SU-DHL-6 (cell line): Measurements from ENCODE around the gene SMOC2.

Experiments
- H2AFZ ChIP-seq: fragments of 200-600 bp; sonication (generic); 2 replicates; pipeline ENCODE4 v1.6.1; 2014; ENCODE audit warnings: low read depth, mild to moderate bottlenecking, moderate library complexity, mixed read lengths, antibody characterized with exemption, low read length; ENCODE audit not compliant: severe bottlenecking
- H3F3A ChIP-seq: fragments of 200-600 bp; shearing (Covaris generic); 2 replicates; pipeline ENCODE4 v1.6.0; 2016; ENCODE audit warnings: antibody characterized with exemption, mild to moderate bottlenecking; ENCODE audit not compliant: insufficient read depth
- H3K27ac ChIP-seq: fragments of 200-600 bp; sonication (generic); 2 replicates; pipeline ENCODE4 v1.5.1; 2016; ENCODE audit warnings: low read depth, mild to moderate bottlenecking, low read length, moderate library complexity, mixed read lengths
- H3K27me3 ChIP-seq: fragments of 200-600 bp; sonication (generic), shearing (Covaris generic); 2 replicates; pipeline ENCODE4 v1.6.0; 2014; ENCODE audit warnings: mild to moderate bottlenecking, low read length
- H3K36me3 ChIP-seq: fragments of 200-600 bp; sonication (generic); 2 replicates; pipeline ENCODE4 v1.6.1; 2014; ENCODE audit warnings: mild to moderate bottlenecking, low read length, mixed read lengths
- H3K4me2 ChIP-seq: fragments of 300-600, 200-600 bp; shearing (Covaris generic), sonication (generic); 2 replicates; pipeline ENCODE4 v1.6.0; 2014; ENCODE audit warnings: low read length, low read depth, mild to moderate bottlenecking; ENCODE audit not compliant: poor library complexity, severe bottlenecking
- H3K4me3 ChIP-seq: fragments of 200-600 bp; sonication (generic); 2 replicates; pipeline ENCODE4 v1.5.1; 2014; ENCODE audit warnings: antibody characterized with exemption, low read length, mild to moderate bottlenecking, mixed read lengths; ENCODE audit not compliant: insufficient read depth, poor library complexity, severe bottlenecking
- H3K79me2 ChIP-seq: fragments of 200-600 bp; sonication (generic); 2 replicates; pipeline ENCODE4 v1.6.1; 2014; ENCODE audit warnings: mild to moderate bottlenecking, low read length, moderate library complexity; ENCODE audit not compliant: insufficient read depth
- H3K9ac ChIP-seq: fragments of 200-600 bp; sonication (generic); 2 replicates; pipeline ENCODE4 v1.7.0; 2014; ENCODE audit warnings: mild to moderate bottlenecking, low read length
- H3K9me2 ChIP-seq: fragments of 200-600 bp; sonication (generic); replicated peaks from 2 replicates; pipeline ENCODE4 v1.6.1; 2014; ENCODE audit warnings: low read length; ENCODE audit not compliant: insufficient read depth
- H3K9me3 ChIP-seq: fragments of 200-600 bp; sonication (generic); 2 replicates; pipeline ENCODE4 v1.6.1; 2014; ENCODE audit warnings: low read length, mixed read lengths; ENCODE audit not compliant: insufficient read depth
- H4K20me1 ChIP-seq: fragments of 200-600 bp; sonication (generic); 2 replicates; pipeline ENCODE4 v1.6.1; 2014; ENCODE audit warnings: low read depth, mild to moderate bottlenecking, antibody characterized with exemption, low read length, moderate library complexity, mixed read lengths
- EZH2phosphoT487 ChIP-seq: fragments of 200-600 bp; sonication (generic), shearing (Covaris generic); conservative IDR thresholded peaks from 2 replicates; pipeline ENCODE4 v1.6.1; 2018; ENCODE audit warnings: mild to moderate bottlenecking, antibody characterized with exemption, low read length, moderate library complexity, mixed read lengths
- TF ChIP-seq, protein P1 (sequence below): fragments of 200-600 bp; sonication (generic); IDR thresholded peaks from one replicate; pipeline ENCODE4 v1.5.1; 2017; ENCODE audit warnings: antibody characterized with exemption, mild to moderate bottlenecking, low read length, moderate library complexity; ENCODE audit not compliant: insufficient read depth, poor library complexity, severe bottlenecking

Gene SMOC2

DNA sequence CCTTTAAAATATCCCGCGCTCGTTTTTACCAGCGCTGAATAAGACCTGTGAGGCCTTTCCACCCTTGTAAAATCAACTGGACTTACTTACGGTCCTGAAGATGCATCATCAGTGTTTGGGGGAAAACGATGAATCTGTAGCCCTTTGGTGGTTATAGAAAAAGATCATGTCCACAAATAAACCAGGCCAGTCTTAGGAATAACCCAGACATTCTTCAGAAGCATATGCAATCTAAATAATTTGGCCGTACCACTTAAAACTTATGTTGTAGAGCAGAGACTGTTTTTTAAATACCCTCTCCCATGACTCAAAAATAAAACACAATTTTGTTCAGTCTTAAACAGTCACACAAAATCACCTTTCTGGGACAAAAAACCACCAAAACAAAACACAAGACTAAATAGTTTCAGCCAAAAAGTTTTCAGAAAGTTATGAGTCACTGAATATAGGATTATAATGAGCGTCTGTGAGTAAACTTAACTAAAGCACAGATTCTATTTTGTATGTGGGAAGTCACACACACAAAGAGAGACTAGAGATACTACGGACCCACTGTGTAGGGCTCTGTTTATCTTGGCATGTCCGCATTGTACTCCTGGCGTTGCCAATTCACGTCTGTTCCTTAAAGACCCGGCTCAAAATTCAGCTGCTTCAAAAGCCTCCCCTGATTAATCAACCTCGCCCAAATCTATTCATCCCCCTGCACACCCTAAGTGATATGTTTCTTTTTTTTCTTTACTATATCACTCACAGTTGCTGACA lies 26.5 kb upstream of the SMOC2 start:
- Histone ChIP-seq H3K4me2 (no peak overlapping the region), H3K9ac (no peak overlapping the region), H3K4me3 (no peak overlapping the region), H3K36me3 (no peaks in the 10 kb centered on the region), H3F3A (no peaks in the 10 kb centered on the region), H3K9me3 (no peaks in the 10 kb centered on the region), H3K27me3 (no peaks in the 10 kb centered on the region), H4K20me1 (no peaks in the 10 kb centered on the region), H3K9me2 (no peaks in the 10 kb centered on the region), H2AFZ (no peak overlapping the region), H3K79me2 (no peaks in the 10 kb centered on the region), H3K27ac (no peak overlapping the region)
- TF ChIP-seq, protein P1, sequence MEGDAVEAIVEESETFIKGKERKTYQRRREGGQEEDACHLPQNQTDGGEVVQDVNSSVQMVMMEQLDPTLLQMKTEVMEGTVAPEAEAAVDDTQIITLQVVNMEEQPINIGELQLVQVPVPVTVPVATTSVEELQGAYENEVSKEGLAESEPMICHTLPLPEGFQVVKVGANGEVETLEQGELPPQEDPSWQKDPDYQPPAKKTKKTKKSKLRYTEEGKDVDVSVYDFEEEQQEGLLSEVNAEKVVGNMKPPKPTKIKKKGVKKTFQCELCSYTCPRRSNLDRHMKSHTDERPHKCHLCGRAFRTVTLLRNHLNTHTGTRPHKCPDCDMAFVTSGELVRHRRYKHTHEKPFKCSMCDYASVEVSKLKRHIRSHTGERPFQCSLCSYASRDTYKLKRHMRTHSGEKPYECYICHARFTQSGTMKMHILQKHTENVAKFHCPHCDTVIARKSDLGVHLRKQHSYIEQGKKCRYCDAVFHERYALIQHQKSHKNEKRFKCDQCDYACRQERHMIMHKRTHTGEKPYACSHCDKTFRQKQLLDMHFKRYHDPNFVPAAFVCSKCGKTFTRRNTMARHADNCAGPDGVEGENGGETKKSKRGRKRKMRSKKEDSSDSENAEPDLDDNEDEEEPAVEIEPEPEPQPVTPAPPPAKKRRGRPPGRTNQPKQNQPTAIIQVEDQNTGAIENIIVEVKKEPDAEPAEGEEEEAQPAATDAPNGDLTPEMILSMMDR: no peak
- no peak for TF ChIP-seq EZH2phosphoT487

DNA sequence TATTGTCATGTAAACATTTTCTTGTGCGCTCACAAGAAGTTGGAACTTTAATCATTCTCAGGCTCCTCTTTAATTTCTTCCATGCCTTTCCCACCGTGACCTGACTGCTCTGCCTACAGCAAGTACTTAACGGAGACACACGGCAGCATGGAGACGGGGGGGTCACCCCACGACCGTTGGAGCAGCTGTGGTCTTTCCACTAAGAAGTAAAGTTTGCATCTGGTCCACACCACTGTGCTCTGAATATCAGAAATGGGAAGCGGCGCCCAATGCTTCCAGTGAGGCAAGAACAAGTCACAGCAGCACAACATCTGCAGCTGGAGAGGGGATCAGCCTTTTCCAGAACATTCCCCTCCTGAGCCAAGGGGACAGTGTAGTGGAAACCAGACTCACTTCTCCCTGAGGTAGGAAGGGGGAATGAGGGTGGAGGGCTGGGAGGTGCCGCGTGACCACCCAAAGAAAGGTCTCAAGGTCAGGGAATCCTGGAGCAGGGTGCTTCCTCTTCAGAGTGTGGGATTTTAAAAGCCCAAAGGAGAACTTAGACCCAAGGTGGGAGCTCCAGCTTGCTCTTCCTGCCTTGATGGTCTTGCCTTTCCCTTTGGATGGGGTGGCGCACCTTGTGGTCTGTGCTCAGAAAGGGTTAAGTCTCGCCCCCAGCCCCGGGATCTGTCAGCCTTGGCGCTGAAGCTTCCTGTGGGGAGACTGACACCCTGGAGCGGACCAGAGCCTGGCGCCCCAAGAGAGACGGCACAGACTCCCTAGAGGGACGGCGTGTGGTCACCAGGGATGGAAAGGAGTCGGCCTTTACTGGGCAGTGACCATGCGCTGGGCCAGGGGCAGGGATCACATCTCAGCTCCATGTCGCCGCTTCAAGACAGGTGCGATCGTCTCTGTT lies 25.6 kb upstream of the SMOC2 start:
- Histone ChIP-seq H3K36me3 (no peaks in the 10 kb centered on the region), H3K9ac (no peak overlapping the region), H3K4me2 (no peak overlapping the region), H3F3A (no peaks in the 10 kb centered on the region), H3K9me3 (no peaks in the 10 kb centered on the region), H4K20me1 (no peaks in the 10 kb centered on the region), H3K27ac (no peak overlapping the region), H3K79me2 (no peaks in the 10 kb centered on the region), H3K27me3 (no peaks in the 10 kb centered on the region), H3K9me2 (no peaks in the 10 kb centered on the region), H2AFZ (no peak overlapping the region), H3K4me3 (no peak overlapping the region)
- TF ChIP-seq EZH2phosphoT487: no peak
- TF ChIP-seq, protein P1: no peak

- H3K4me3 ChIP-seq: no peak overlapping the region
- H4K20me1 ChIP-seq: no peaks in the 10 kb centered on the region
- no peaks in the 10 kb centered on the region for H3K79me2 ChIP-seq
- TF ChIP-seq, protein P1: no peak
- TF ChIP-seq EZH2phosphoT487: no peak
- no peaks in the 10 kb centered on the region for H3F3A ChIP-seq
- H3K9ac ChIP-seq: no peak overlapping the region
- no peaks in the 10 kb centered on the region for H3K9me3 ChIP-seq
- no peak overlapping the region for H3K27ac ChIP-seq
- no peak overlapping the region for H2AFZ ChIP-seq
- H3K27me3 ChIP-seq: no peaks in the 10 kb centered on the region
- H3K4me2 ChIP-seq: no peak overlapping the region
- H3K9me2 ChIP-seq: no peaks in the 10 kb centered on the region
- H3K36me3 ChIP-seq: no peaks in the 10 kb centered on the region
These were observed 24.9 kb upstream of the SMOC2 start for GRCh38 chr6:168415993-168416530.
